CD4-positive, alpha-beta T cell treated with Interferon alpha-2 for 1 hour (primary cell): ENCODE measurements around the gene EPN1.

Experiments used
- DNase-seq, 2 donors: peaks; one replicate each; pipeline ENCODE4 v3.0.0-alpha.2; 2020 to 2022

Gene EPN1

DNA sequence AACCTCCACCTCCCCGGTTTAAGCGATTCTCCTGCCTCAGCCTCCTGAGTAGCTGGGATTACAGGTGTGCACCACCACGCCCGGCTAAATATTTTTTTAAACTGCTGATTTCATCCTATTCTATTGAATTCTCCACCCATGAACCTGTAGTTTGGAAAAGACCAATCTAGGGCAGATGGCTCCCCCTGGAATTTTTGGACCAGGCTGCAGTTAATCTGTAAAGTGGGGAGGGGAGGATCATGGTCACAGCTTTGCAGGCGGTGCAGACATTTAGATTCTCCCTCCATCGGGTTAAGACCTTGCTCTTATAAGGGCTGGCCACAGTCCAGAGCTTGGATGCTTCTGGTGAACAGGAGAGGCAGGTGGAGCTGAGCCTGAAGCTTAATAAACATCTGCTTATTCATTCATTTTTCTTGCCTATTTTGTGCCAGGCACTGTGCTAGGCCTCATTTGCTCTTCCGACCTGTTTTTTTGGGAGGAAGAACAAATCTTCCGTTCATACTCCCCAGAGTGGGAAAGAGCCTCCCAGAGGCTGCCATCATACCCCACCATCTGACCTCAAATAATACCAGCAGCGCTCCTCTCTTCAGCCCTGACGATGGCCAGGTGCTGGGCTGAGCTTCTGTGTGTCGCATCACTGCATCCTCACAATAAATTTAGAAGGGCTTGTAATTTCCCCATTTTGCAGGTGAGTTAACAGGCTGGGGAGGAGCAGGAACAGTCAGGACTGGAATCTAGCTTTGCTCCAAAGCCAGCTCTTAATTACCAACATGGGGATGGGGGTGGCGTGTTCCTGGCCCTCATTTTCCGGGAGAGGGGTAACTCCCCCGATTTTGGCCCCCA is 27.9 kb upstream of the EPN1 start:
- DNase-seq: no peak

DNA sequence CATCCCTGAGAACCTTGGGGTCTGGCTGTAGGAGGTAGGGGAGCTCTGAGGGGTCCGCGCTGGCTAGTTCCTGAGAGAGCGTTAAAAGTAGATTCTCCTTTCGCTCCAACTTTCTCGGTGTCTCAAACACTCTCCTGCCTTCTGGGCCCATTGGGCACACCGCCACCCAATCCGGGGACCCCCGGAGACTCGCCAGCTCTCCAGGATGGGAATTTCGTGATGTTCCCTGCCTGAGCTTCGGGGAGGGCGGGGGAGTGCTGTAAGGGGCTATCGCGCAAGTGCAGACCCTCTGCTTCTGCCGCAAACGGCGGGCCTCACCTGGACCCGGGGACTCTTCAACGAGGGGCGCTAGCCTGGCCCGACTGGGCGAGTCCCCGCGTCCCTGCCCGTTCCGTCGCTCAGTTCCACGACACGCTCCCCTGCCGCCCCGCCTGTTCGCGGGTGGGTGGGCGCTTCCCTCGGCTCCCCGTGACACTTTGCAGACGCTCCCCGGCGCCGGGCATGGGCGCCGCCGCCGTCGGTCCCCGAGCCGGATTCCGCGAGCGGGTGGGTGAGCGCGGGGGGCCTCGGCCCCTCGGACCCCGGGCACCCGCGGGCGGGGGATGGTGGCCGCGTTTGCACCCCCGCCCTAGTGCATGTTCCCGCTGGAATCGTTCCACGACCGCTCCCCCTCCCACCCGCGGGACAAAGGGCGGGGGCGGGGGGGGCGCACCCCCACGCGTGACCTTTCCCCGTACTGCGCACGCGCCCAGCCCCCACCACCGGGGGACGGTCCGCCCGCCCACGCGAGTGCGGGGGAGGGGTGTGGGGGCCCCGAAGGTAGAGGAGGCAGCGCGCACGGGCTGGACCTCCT is 27.1 kb upstream of the EPN1 start, which contains the start of gene CCDC106:
Gene CCDC106, plus strand, starts transcription at position 481 of the 853 bp plus-strand sequence. CDS start 835 bp downstream, outside the sequence.
- DNase-seq: peak in 1 of 2 donors; percentile 50

DNA sequence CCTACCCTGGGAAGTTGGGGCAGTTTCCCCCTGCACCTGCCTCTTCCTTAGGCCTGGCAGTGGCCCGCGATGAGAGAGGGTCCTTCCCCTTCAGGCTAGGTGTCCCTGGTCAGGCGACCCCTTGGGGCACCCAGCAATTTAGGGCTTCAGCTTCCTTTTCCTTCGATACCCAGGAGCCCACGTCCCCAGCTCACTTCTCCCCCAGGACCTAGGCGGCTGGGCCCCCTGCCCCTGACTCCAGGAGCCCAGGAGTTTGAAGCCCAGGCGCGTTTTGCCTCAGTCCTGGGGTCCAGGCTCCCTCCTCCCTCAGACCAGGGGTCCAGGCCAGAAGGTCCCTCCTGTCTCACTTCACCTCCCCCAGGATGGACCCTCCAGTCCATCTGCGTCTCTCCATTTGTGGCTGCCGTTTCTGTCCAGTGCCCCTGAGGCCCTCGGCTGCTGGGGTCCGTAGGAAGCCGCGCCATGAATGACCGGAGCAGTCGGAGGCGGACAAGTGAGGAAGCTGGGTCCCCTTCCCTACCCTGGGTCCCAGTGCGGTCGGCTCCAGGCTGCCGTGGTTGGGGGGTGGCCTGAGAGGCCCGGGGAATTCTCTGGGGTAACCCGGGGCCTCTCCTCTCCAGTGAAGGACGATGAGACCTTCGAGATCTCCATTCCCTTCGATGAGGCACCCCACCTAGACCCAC is 26.3 kb upstream of the EPN1 start:
- no peak for DNase-seq

DNA sequence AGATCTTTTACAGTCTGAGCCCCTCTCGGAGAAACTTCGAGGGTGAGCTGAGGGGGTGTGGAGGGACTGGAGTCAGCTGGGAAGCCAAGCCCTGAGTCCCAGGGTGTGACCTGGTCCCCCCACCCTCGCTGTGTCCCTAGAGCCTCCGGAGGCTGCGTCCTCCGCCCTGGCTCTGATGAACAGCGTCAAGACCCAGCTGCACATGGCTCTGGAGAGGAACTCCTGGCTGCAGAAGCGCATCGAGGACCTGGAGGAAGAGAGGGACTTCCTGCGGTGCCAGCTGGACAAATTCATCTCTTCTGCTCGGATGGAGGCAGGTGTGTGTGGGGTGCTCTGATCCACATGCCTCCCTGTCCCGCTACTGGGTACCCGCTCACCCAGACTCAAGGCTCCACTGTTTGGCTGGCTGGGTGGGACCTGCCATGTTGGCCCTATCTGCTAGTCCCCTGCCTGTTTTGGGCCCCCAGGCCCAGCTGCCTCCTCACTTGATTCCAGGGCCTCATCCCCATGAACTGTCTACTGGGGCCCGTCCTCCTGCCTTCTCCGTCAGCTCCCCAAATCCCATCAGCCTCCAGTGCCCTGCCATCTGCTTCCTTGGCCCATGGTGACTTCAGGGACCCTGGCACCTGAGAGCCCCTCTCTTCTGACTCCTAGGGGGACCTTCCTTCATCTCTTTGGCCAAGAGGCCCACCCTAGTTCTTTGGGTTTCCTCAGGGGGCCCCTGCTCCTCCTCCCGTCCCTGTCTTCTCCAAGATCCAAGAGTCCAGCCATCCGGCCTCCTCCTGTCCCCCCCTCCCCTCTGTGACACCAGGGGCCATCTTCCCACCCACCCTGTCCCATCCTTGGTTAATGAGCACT is 25.5 kb upstream of the EPN1 start:
- DNase-seq: no peak

DNA sequence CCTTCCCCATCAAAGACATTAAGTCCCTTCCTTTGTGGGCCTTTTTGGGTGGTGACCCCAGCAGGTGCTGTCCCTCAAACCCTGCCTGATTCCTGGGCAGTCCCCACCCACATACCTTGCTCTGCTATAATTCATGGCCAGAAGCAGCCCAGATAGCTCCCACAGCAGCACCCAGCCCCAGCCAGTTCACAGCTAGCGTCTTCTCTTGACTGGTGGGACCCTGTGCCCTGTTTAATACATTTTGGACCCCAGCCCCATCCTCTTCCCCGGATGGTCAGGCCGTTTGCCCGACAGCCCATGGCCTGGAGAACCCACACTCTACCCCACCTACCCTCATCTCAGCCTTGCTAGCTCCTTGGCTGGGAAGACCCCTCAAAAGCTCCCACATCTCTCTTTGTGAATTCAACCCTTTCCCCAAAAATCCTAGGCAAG is 24.9 kb upstream of the EPN1 start:
- no peak for DNase-seq

DNA sequence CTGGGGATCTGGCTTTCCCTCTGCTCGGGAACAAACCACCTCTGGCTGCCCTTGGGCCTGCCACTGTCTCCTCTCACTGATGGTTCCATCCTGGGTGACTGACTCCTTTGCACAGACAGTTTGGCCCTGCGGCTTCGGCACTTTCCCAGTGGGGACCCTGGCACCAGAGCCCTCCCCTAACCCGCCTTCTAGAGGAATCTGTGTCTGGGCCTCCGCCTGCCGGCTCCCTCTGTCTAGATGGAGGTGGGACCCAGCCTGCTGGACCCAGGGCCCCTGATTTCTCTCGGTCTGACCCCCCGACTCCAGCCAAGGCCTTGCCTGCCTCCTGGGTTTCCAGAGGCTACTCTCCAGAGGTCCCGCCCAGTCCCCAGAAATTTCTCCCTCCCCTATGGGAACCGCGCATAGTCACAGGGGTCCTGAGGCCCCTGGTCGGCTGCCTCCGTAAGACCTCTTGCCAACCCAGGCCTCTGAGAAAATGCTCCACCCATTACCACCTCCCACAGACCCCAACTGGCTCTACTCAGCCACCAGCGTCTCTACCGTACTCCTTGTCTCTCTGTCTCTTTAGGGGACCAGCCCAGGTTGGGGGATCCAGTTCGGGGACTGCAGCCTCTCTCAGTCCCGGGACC is 24.3 kb upstream of the EPN1 start:
- no peak for DNase-seq

DNA sequence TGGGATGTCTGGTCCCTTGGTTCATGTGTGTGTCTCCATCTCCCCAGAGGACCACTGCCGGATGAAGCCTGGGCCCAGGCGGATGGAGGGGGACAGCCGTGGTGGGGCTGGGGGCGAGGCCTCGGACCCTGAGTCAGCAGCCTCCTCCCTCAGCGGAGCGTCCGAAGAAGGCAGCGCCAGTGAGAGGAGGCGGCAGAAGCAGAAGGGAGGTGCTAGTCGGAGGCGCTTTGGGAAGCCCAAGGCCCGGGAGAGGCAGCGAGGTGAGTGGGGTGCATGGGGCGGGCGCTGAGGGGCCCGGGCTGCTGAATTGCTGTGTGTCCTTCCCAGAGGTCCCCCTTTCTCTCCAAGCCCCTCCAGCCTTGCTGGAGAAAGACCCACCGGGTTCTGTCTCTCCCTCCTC is 23.8 kb upstream of the EPN1 start:
- DNase-seq: no peak

DNA sequence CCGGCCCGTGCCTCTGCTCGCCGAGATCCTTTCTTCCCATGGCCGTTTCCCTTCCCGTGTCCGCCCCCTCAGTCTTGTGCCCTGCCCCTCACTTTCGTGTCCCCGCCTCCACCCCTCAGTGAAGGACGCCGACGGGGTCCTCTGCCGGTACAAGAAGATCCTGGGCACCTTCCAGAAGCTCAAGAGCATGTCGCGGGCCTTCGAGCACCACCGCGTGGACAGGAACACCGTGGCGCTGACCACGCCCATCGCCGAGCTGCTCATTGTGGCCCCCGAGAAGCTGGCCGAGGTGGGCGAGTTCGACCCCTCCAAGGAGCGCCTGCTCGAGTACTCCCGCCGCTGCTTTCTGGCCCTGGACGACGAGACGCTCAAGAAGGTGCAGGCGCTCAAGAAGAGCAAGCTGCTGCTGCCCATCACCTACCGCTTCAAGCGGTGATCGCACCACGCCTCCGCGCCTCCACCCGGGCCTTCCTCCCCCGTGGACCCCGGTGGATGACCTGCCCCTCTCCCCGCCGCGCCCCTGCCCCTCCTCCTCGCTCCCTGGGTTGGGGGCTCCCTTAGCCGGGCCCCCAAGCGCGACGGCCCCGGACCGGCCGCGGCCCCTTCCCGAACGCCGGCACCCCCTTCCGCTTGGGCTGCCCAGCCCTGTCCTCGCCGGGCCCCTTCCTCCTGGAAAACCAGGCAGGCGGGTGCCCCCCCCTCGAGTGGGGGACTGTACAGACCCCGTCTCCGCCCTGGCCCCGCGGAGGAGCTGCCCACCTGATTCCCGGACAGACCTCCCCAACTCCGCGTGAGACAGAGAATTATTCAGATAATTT is 22.5 kb upstream of the EPN1 start:
- DNase-seq: no peak

DNA sequence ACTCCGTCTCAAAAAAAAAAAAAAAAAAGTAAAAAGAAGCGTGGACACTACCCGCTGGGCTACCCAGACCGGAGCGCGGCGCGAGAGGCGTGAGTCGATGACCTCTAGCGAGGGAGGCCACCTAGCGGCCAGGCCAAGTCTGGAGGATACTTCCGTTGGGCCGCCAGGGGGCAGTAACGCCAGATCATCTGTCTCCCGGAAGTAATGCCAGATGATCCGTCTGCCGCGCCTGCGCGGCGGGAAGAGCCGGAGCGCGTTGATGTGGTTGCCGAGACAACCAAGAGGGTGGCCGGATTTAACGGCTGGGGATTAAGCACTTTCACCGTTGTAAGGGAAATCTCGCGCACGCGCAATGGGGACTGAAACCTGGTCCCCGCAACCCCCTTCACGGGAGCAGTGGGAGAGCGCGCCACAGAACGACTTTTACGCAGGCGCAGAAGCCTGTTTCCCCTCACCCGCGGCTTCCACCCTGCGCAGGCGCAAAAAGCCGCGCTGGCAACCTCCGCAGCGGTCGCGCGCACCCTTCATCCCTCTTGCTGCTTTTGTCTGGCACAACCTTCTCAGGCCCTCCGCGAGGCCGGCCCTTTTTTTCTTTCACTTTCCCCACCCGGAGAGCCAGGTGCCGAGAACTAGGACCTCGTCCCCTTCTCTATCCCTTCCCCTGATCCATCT is 21.2 kb upstream of the EPN1 start:
- DNase-seq: peak; percentile 99

DNA sequence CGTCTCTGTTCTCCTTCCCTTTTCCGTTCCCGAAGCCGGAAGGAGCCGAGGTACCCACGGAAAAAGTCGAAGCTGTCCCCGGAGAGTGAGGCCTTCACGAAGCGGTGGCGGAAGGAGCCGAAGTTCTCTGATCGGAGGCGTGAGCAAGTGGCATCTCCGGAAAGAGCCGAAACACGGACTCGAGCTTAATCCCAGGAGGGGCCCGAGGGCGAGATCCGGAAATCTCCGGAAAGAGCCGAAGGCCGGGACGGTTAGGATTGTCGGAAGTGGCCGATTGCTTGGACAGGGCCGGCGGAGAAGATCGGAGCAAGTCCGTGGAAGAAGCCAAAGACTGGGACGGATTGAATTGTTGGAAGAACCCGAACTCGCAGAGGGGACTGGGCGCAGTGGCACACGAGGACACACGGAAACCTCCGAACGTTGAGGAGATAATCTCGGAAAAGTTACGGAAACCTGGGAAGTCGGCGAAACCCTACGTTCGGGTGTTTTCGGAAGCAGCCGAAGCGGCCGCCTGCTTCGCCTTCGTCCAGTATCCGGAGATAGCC is 20.6 kb upstream of the EPN1 start:
- DNase-seq: peak; percentile 100

DNA sequence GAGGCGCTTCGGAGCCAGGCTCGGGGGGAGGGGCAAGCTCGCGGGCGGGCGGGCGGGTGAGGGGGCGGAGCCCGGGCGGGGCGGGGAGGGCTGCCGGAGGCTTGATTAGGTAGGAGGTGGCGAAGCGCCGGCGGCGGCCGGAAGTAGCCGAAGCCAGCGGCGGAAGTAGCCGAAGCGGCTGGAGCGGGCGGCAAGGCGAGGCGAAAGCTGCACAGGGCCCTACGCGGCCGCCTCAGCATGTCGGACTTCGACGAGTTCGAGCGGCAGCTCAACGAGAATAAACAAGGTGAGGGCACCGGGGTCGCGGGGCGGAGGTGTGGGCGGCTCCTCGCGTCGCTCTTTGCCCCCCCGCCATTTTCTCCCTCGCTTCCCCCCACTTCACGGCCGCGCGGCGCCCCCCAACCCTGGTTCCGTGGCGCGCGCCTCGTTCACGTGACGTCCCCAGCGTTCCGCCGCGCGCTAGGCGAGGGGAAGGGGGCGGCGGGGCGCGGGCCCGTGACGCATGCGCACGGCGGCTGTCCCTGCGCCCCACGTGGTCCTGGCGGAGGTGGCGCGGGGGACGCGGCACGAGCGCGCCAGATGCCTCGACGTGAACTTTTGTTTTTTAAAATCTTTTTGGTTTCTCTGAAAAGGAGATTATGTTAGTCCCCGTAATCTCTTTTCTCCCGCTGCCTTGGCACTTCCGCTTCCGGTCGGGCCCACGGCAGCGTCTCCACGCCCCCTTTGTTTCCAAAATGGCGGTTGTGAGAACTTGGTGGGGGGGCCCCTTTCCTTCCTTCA is 20.0 kb upstream of the EPN1 start, which contains the start of gene U2AF2:
Gene U2AF2, plus strand, starts transcription at position 168 of the 780 bp plus-strand sequence. Its CDS starts 70 bp downstream, at position 238.
- peak; percentile 96 to 97 for DNase-seq

GRCh38 chr19:55655648-55656040 is 19.4 kb upstream of the EPN1 start:
- DNase-seq: no peak

GRCh38 chr19:55656552-55656951 is 18.5 kb upstream of the EPN1 start:
- no peak for DNase-seq

DNA sequence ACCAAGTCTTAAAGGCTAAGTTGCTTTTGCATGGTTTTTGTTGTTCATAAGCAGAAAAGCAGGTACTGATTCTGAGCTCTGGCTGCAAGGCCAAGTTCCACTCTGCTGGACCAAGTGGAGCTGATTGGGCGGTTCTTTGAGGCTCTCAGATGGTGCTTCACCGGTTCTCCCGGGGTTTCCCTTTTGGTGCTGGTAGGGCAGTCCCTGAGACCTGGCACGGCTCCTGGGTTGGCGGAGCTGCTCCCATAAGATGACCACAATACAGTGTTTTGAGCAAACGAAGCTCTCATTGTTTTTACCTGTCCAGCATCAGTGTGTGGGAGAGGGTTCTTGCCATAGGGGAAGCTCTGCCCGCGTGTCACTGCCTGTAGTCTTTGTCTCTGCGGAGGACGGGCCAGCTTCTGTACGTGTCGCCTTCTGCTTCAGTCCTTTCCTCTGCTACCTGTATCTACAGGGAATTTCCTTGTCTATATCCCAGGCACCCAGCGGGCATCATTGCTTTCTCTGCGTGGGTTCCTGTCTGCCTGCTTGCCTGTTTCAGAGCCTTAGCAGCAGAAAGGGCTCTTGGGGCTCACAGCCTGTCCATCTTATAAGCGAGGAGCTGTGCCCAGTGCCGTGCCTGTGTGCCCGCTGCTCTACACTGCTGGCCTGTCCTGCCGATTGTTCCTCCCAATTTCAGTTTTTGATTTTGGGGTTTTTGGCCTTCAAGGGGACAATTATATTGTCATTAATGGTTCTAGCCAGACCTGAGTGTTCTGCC is 17.9 kb upstream of the EPN1 start:
- DNase-seq: peak in 1 of 2 donors; percentile 32

- DNase-seq: no peak
These were observed 16.1 kb upstream of the EPN1 start for GRCh38 chr19:55658846-55659459.

DNA sequence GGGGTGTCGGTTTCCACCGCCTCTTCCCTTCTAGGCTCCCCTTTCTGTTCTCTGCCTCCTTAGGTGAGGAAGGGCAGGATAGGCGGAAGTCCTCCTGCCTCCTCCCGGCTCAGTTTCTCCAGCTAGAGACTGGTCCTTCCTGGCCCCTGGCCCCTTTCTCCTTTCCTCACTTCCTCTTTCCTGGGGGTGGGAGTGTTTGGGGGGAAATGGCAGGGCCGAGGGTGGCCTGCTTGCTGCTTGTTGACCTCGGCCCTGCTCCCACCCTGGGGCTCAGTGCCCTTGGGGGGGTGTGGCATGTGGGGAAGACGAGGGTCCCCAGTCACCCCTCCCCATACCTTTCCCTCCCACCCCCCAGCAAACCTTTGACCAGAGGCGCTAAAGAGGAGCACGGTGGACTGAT is 15.2 kb upstream of the EPN1 start:
- no peak for DNase-seq

DNA sequence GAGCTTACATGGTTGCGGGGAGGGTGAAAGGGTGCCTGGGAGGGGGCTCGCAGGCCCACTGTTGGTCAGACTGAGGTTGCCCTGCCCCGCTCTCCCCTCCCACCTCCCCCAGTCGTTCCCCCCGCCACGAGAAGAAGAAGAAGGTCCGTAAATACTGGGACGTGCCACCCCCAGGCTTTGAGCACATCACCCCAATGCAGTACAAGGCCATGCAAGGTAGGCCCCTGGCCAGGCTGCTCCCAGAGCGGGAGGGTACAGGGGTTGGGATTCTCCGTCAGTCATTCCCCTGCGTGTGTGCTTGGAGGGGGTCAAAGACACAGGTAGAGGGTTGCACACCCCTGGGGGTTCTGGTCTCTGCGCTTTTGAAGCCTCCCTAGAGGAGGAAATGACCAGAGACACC is 14.6 kb upstream of the EPN1 start:
- no peak for DNase-seq

GRCh38 chr19:55660991-55661390 is 14.0 kb upstream of the EPN1 start:
- no peak for DNase-seq
